GM21528 (cell line): ENCODE data around the gene RAD23A.
A peak's percentile ranks its signal among the peaks of the same experiment; 100 is the strongest.
"Not testable (repeated sequence)": the region's sequence is repeated elsewhere in the genome, so short reads cannot be mapped to it uniquely, and the experiment has no call there.

Source experiments
- ATAC-seq: cut with Tn5 transposase; IDR thresholded peaks from one replicate; pipeline ENCODE4 v1.9.1; 2021; ENCODE audit warnings: mild to moderate bottlenecking, moderate library complexity; ENCODE audit not compliant: unreplicated experiment, low FRiP score

The RAD23A gene

DNA sequence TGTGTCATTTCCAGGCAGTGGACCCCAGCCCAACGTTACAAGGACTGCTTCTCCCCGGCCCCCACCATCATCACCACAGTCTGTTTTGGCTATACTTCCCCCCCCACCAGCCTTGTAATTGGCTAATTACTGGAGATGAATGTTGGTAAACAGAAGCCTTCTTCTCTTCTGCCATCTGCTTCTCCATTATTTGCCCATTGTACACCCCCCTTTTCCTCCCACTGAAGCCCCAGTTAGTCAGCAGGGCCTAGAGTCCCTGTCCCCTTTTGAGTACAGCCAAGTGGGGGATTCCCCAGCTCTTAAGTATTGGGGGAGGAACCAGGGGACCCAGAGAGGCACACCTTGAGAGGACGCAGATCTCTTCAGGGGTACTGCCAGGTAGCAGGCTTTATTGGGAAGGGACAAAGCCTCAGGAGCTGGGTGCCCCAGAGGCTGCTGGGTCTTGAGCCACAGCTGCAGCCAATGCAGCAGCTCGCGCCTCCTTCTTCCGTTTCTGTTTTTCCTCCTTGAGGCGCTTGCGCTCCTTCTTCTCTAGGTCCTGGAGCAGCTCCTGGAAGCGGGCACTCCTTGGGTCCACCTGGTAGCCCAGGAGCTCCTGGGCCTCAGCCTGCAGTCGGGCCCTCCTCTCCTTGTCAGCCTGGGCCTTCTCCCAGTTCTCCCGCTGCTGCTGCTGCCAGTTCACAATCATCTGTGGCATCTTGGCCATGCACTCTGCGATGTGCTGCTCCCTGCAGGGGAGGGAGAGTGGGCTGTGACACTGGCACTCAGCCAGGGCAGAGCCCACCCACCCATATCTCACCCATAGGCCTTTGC lies 8.3 kb downstream of the RAD23A start:
- no peak for ATAC-seq

DNA sequence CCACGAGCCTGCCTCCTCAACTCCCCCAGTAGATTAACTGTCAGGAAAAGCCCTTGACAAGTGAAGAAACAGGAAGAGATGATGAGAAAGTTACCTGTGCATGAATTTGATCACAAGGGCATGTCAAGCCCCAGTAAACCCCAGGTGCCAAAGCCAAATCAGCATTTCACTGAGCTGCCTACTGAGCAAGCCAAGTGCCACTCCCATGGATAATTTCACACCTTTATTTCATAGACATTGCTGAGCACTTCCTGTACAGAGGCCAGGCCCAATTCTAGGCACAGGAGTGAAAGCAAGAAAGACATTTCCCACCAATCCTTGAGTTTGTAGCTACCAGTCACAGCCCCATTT lies 8.9 kb downstream of the RAD23A start:
- ATAC-seq: no peak

DNA sequence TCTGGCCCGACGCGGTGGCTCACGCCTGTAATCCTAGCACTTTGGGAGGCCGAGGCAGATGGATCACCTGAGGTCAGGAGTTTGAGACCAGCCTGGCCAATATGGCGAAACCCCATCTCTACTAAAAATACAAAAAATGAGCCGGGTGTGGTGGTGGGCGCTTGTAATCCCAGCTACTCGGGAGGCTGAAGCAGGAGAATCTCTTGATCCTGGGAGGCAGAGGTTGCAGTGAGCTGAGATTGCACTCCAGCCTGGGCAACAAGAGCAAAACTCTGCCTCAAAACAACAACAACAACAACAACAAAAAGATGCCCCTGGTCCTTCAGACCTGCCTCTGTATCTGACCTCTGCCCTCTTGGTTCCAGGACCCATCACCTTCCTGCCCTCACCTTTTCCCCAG lies 9.9 kb downstream of the RAD23A start:
- not testable (repeated sequence) for ATAC-seq

DNA sequence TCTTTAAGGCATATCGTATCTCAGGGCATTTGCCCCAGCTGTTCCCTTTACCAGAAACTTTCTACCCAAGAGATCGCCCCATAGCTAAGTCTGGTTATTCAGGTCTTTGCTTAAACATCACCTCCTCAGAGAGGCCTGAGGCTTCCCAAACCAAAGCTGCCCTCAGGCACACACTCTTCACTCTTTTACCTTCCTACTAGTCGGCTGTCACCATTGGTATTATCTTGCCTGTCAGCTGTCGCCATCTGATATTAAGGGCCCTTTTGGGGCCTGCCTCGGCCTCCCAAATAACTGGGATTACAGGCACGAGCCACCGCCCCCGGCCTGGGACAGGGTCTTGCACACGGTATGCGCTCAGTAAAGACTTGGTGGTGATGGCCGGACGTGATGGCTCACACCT lies 10.3 kb downstream of the RAD23A start:
- ATAC-seq: no peak

- ATAC-seq: peak; percentile 50
These were observed 11.1 kb downstream of the RAD23A start, which contains the start of gene GADD45GIP1 for GRCh38 chr19:12956446-12957388. Gene GADD45GIP1, minus strand, starts transcription at chr19:12957223. Its CDS starts 11 bp downstream, at chr19:12957212.

DNA sequence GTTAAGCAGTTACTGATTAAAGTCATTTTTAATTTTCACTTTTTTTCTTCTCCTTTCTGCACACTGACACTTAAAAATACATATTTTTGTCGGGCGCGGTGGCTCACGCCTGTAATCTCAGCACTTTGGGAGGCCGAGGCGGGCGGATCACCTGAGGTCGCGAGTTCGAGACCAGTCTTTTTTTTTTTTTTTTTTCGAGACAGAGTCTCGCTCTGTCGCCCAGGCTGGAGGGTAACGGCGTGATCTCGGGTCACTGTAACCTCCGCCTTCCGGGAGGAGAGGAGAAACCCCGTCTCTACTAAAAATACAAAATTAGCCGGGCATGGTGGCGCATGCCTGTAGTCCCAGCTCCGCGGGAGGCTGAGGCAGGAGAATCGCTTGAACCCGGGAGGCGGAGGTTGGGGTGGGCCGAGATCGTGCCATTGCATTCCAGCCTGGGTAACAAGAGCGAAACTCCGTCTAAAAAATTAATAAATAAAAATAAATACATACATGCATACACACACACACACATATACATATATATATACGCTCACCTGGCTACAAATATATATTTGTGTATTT lies 11.8 kb downstream of the RAD23A start:
- not testable (repeated sequence) for ATAC-seq

DNA sequence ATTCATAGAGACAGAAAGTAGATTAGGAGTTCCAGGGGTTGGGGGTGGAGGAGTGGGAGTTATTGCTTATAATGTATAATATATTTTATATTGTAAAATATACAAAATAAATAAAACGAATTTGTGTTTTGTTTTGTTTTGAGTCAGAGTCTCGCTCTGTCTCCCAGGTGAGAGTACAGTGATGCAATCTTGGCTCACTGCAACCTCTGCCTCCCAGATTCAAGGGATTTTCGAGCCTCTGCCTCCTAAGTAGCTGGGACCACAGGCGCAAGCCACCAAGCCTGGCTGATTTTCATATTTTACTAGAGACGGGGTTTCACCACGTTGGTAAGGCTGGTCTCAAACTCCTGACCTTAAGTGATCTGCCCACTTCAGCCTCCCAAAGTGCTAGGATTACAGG lies 13.8 kb downstream of the RAD23A start:
- ATAC-seq: no peak

DNA sequence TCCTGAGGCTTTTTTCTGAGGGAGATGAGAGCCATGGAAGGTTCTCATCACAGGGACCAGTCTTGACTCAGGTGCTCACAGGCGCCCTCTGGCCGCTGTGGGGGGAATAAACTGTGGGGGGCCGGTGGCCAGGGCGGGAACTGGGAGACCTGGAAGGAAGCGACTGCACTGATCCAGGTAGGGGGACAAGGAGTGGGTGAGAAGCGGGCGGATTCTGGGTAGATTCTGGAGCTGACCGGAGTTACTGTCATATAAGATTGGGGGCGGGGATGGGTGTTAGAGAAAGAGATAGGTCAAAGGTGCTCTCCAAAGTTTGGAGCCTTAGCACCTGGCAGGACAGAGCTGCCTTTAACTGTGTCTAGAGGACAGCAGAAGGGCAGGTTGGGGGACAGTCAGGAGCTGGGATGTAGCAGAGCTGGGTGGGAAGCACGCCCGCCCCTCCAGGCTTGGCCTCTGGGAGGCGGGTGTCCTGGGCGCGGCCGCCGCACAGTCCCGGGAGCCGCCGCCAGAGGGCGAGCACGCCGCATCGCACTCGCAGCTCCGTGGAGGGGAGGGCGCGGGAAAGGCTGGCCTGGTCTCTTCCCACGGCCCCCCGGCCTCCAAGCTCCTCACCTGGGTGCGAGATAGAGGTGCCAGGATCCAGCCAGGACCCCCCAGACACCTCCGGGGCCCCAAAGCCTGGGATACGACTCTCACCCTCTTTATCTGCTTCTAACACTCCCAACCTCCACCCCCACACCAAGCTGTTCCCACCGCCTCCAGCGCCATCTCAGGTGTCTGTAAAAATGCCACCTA lies 19.6 kb downstream of the RAD23A start:
- ATAC-seq: peak; percentile 78

- ATAC-seq: no peak
These were observed 20.1 kb downstream of the RAD23A start for GRCh38 chr19:12965812-12966135.

DNA sequence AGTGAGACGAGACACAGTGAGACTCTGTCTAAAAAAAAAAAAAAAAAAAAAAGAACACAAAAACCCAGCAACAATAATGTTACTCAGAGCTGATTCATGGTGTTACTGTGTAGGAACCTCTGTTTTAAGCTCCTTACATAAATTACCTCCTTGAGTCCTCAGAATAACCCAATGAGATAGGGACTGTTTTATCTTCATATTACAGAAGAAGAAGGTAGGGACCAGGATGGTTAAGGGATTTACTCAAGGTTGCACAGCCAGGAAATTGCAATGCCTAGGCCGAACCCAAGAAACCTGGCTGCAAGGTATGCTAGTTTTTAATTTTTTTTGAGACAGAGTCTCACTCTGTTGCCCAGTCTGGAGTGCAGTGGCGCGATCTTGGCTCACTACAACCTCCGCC lies 22.2 kb downstream of the RAD23A start:
- ATAC-seq: no peak

- no peak for ATAC-seq
These were observed 23.8 kb downstream of the RAD23A start, which contains the start of gene DAND5 for GRCh38 chr19:12969292-12969988. Gene DAND5, plus strand, starts transcription at chr19:12969576. Its CDS starts 85 bp downstream, at chr19:12969661.

GRCh38 chr19:12970070-12970820 lies 24.6 kb downstream of the RAD23A start:
- ATAC-seq: no peak

DNA sequence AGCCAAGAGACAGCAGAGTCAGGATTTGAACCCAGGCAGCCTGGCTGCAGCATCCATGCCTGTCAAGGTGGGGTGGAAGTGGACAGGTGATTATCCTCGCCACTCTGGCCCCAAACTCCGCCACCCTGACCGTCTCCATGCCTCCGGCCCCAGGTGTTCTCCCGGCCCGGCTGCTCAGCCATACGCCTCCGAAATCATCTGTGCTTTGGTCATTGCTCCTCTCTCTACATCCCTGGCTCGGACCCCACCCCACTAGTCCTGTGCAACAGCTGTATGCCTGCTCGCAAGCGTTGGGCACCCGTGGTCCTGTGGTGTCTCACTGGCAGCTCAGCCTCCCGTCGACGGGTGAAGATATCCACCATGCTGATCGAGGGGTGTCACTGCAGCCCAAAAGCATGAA lies 27.6 kb downstream of the RAD23A start:
- no peak for ATAC-seq

- ATAC-seq: no peak
These were observed 28.9 kb downstream of the RAD23A start for GRCh38 chr19:12974301-12975220.

DNA sequence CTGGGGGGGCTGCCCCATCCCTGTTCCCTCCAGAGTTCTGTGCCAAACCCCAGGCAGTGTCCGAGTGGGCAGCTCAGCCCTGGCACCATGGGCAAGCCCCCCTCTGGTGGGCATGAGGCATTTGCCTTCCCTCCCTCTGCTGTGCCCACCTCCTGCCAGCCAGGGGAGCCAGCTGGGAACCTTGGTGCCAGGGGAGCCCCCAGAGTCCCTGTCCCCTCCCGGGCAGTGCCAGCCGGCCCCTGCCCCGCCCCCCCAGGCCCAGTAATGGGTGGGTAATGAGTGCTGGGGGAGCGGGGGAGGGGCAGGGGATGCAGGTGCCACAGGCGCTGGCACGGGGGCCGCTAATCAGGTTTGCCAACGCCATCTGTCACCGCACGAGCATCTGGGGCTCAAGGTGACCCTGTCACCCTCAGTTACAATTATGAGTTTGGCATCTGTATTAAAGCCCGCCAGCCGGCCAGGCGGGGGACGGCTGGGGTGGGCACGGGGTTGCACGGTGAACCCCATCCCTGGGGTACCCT lies 29.6 kb downstream of the RAD23A start:
- no peak for ATAC-seq

DNA sequence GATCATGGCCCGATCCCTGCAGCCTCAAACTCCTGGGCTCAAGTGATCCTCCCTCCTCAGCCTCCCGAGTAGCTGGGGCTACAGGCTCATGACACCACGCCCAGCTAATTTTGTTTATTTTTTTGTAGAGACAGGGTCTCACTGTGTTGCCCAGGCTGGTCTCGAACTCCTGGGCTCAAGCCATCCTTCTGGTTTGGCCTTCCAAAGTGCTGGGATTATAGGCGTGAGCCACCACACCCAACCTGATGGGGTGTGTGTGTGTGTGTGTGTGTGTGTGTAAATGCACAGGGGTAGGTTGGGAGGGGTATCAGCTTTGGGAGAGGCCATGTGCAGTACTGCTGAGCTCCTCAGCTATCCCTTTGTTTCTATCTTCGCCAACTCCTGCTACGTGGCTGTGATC lies 30.4 kb downstream of the RAD23A start:
- not testable (repeated sequence) for ATAC-seq

GRCh38 chr19:12979974-12980373 lies 34.3 kb downstream of the RAD23A start:
- no peak for ATAC-seq

DNA sequence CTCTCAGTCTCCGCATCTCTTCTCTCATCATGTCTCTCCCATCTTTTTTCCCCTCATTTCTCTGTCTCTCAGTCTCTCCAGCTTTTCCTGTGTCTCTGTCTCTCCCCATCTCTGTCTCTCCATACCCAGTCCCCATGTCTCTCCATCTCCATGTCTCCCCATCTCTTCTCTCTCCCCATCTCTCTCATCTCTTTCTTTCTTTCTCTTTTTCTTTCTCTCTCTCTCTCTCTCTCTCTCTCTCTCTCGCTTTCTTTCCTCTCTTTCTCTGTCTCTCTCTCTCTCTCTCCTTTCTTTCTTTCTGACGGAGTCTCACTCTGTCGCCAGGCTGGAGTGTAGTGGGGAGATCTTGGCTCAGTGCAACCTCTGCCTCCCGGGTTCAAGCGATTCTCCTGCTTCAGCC lies 37.0 kb downstream of the RAD23A start:
- no peak for ATAC-seq
